NOMO-1 (cell line): ENCODE results near the gene IDH3B.

Experiments used
- DNase-seq, 2 experiments: peaks; one replicate each; lab custom pipeline; 2025; ENCODE audit not compliant: unreplicated experiment in 2 of 2; lab: John Stamatoyannopoulos, UW

Gene IDH3B

GRCh38 chr20:2624190-2624589 lies 39.8 kb downstream of the IDH3B start:
- no peak for DNase-seq

DNA sequence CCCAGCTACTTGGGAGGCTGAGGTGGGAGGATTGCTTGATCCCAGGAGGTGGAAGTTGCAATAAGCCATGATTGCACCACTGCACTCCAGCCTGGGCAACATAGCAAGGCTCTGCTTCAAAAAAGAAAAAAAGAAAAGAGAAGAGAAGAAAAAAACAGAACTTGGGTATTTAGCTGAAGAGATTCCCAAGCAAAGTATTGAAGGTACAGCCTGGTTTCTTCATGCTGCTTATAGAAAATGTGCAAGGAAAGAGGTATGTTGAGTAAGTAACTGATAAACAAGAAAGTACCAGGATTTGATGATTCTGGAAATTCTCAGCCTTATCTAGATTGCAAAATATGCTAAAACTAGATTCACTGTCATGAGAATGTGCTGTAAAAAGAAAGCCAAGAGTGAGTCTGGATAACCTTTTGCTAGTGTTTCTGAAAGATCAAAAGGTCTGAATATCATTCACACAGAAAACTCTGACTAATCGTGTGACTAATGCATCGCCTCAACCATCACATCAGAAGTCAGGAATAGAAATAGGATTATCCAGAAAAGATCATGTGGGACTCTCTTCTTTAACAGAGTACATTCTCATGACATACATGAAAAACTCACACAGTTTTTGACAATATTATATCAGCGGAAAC lies 43.9 kb downstream of the IDH3B start:
- DNase-seq: no peak

DNA sequence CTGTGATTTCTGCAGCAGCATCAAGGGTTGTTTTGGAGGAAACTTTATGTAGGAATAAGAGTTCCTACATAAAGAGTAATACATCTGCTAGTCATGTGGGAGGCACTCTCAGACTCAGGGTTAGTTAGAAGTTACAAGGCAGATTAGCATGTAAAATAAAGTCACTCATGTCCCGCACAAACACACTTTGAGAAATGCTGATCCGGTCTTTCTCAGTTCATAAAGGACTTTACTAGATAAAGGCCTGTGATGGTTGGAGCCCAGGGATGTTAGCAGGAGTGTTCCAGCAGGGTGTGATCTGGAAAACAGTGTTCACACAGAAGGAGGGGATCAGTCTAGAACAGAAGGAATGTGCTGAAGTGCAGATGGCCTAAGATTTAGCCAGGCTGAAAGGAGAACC lies 44.7 kb downstream of the IDH3B start:
- DNase-seq: no peak

GRCh38 chr20:2618815-2619214 lies 45.2 kb downstream of the IDH3B start:
- DNase-seq: no peak

DNA sequence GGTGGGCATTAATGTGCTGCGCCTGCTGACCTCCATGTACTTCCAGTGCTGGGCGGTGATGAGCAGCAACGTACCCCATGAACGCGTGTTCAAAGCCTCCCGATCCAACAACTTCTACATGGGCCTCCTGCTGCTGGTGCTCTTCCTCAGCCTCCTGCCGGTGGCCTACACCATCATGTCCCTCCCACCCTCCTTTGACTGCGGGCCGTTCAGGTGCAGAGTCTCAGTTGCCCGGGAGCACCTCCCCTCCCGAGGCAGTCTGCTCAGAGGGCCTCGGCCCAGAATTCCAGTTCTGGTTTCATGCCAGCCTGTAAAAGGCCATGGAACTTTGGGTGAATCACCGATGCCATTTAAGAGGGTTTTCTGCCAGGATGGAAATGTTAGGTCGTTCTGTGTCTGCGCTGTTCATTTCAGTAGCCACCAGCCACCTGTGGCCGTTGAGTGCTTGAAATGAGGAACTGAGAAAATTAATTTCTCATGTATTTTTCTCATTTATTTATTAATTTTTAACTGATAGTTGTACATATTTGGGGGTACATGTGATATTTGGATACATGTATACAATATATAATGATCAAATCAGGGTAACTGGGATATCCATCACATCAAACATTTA lies 46.8 kb downstream of the IDH3B start:
- DNase-seq: no peak

GRCh38 chr20:2616634-2617033 lies 47.4 kb downstream of the IDH3B start:
- no peak for DNase-seq

DNA sequence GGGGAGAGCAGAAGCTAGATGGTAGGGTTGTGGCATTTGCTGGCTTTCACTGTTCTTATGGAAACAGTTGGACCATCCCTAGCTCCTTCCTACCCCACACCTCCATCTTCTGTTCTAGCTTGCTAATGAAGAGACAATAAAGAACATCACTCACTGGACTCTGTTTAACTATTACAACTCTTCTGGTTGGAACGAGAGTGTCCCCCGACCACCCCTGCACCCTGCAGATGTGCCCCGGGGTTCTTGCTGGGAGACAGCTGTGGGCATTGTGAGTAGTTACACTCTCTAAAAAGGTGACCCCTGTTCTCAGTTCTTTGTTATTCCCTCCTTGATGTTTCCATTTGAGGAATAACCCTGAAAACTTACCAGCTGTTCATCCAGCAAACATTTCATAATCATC lies 51.9 kb downstream of the IDH3B start:
- no peak for DNase-seq

GRCh38 chr20:2610941-2611720 lies 52.9 kb downstream of the IDH3B start:
- no peak for DNase-seq

GRCh38 chr20:2610326-2610725 lies 53.7 kb downstream of the IDH3B start:
- DNase-seq: no peak
